Retinal pigment epithelial cell (primary cell): ENCODE measurements around the gene AMDHD1.

Experiments
- DNase-seq: peaks from one replicate; pipeline ENCODE4 v3.0.0-alpha.2; 2010; ENCODE audit warnings: low read depth
- H3K4me3 ChIP-seq: 2 replicates; pipeline ENCODE4 v1.5.1; 2011; ENCODE audit warnings: mild to moderate bottlenecking, low read length, control low read depth, moderate library complexity
- CTCF ChIP-seq: conservative IDR thresholded peaks from 2 replicates; pipeline ENCODE4 v1.5.1; 2011; ENCODE audit warnings: low read depth, low read length, control low read depth, inconsistent platforms

The AMDHD1 gene

GRCh38 chr12:95986635-95987570, 43.8 kb downstream of the AMDHD1 start:
- no peak for TF ChIP-seq CTCF
- DNase-seq = no peak
- no peak overlapping the region for H3K4me3 ChIP-seq

- no peak for DNase-seq
- TF ChIP-seq CTCF = no peak
- H3K4me3 ChIP-seq = no peak overlapping the region
Observed at GRCh38 chr12:95988506-95989275, 45.6 kb downstream of the AMDHD1 start.

GRCh38 chr12:95989504-95990123, 46.5 kb downstream of the AMDHD1 start:
- H3K4me3 ChIP-seq = no peak overlapping the region
- DNase-seq = no peak
- no peak for TF ChIP-seq CTCF

- no peak overlapping the region for H3K4me3 ChIP-seq
- no peak for TF ChIP-seq CTCF
- no peak for DNase-seq
Observed at GRCh38 chr12:95990136-95990535, 47.0 kb downstream of the AMDHD1 start.

- TF ChIP-seq CTCF = no peak
- no peak overlapping the region for H3K4me3 ChIP-seq
- DNase-seq = no peak
Observed at GRCh38 chr12:95993907-95994306, 50.8 kb downstream of the AMDHD1 start.

GRCh38 chr12:95994476-95994875, 51.3 kb downstream of the AMDHD1 start:
- DNase-seq = no peak
- TF ChIP-seq CTCF = no peak
- no peak overlapping the region for H3K4me3 ChIP-seq
